HG02981 (cell line): ENCODE results near the gene ZNF280A.
"Not testable (repeated sequence)": the region's sequence is repeated elsewhere in the genome, so short reads cannot be mapped to it uniquely, and the experiment has no call there.

Source experiments
- ATAC-seq: cut with Tn5 transposase; IDR thresholded peaks from one replicate; pipeline ENCODE4 v1.9.1; 2021; ENCODE audit warnings: mild to moderate bottlenecking, moderate library complexity; ENCODE audit not compliant: unreplicated experiment

The ZNF280A gene

DNA sequence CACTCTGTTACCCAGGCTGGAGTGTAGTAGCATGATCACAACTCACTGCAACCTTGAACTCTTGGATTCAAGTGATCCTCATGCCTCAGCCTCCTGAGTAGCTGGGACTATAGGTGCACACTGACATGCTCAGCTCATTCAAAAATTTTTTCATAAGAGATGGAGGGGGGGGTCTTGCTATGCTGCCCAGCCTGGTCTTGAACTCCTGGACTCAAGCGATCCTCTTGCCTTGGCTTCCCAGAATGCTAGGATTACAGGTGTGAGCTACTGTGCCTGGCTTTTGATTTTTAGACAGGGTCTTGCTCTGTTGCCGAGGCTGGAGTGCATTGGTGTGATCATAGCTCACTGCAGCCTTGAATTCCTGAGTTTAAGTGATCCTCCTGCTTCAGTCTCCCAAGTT, 25.0 kb upstream of the ZNF280A start:
- no peak for ATAC-seq

DNA sequence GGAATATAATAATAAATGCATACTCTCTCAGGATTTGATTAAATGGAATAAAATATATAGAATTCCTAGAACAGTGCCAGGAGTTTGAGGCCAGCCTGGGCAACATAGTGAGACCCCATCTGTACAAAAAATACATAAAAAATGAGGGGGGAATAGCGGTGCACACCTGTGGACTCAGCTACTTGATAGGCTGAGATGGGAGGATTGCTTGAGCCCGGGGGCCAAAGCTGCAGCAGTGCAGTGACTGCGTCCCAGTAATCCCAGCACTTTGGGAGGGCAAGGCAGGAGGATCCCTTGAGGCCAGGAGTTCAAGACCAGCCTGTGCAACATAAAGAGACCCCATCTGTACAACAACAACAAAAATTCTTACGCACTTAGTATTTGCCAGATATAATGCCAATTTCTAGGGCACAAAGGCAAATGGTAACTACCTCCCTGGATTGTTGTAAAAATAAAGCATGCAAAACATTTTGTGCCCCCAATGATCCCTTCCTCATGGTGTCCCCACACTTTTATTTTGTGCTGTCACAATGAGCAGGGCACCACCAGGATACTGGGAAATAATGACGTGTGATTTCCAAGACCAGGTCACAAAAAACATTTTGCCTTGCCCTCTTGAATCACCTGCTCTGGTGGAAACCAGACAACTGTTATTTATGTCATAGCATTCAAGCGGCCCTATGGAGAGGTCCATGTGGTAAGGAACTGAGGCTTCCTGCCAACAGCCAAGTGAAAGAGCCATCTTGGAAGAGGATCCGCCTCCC, 18.3 kb upstream of the ZNF280A start:
- ATAC-seq: no peak

DNA sequence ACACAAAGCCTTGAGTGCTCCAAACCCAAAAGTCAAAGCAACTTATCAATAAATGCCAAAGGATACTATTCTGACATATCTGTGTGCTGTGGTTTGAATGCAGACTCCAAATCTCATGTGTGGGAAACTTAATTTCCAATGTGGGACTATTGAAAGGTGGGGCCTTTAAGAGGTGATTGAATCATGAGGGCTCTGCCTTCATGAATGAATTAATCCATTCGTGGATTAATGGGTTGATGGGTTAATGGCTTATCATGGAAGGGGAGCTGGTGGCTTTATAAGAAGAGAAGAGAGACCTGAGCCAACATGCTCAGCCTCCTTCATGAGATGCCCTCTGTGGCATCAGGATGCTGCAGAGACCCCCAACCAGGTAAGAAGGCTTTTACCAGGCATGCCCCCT, 16.8 kb upstream of the ZNF280A start:
- no peak for ATAC-seq

DNA sequence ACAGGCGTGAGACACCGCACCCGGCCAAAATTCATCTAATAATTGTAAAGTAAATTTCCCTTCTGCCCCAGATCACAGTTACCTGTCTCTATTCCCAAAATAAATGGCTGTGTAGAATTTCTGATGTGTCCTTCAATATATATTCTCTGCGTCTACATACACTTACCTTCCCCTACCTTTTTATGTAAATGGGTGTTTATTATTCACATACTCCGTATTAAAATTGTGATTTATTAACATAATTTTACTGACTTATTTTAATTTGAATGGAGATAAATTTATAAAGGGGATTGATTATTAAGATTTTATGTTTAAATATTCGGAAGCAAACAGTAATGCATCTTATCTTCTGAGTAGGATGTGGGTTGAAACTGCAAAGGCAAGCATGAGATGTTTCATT, 16.4 kb upstream of the ZNF280A start:
- ATAC-seq: no peak

DNA sequence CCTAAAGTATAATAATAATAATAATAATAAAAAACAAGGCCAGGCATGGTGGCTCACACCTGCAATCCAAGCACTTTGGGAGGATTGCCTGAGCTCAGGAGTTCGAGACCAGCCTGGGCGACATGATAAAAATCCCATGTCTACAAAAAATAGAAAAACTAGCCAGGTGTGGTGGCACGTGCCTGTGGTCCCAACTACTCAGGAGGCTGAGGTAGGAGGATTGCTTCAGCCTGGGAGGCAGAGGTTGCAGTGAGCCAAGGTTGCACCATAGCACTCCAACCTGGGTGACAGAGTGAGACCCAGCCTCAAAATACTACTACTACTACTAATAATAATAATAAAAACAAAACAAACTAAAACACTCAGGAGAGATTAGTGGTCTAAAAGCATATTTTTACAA, 15.6 kb upstream of the ZNF280A start:
- no peak for ATAC-seq

DNA sequence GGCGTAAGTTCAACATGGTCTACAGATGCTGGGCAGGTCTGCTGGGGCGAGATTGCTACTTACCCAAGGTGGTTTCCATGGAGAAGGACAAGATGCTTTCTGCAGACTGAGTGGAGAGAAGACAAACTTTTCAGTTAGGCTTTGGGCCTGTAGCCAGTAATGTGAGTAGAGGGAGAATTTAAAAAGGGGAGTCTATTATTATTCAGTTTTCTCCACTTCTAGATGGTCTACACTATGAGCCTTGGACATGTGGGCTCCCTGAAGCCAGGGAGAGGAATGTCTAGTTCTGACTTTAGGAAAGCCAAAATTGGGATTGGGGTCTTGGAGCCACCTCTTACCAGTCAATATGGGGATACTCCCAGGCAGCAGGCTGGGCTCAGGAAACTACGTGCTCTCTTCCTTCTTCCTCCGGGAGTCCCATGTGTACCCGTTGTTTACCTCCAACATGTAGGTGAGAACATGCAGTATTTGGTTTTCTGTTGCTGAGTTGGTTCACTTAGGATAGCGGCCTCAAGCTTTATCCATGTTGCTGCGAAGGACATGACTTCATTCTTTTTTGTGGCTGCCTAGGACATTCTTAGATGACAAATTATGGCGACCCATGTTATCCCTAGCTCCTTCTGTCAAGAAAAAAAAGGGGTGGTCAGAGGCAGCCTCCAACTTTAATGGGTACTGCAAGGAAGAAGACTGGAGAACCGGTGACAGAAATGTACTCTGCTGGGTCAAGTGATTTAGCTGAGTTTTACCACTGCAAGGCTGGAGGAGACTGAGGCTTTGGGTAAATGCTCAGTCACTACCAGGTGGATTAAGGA, 14.7 kb upstream of the ZNF280A start:
- ATAC-seq: no peak

DNA sequence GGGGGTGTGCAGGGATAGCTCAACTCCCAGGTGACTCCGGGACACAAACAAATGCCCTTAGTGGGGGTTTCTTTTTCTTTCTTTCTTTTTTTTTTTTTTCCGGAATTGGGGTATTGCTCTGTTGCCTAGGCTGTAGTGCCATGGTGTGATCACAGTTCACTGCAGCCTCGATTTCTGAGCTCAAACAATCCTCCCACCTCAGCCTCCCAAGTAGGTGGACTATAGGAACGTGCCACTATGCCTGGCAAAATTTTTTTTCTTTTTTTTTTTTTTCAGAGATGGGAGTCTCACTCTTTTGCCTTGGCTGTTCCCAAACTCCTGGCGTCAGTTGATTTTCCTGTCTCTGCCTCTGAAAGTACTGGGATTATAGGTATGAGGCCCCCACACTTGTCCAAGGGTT, 13.8 kb upstream of the ZNF280A start:
- no peak for ATAC-seq

DNA sequence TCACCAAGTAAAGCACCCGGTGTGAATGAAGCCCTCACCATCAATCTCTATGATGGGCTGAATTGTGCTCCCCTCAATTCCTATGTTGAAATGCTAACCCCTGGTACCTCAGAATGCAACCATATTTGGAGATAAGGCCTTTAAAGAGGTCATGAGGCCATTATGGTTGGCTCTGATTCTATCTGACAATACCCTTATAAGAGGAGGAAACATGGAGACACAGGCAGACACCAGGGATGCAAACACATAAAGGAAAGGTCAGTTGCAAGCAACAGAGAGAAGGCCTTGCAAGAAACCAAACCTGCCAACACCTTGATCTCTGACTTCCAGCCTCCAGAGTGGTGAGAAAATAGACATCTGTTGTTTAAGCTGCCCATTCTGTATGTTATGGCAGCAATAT, 13.3 kb upstream of the ZNF280A start:
- ATAC-seq: no peak

DNA sequence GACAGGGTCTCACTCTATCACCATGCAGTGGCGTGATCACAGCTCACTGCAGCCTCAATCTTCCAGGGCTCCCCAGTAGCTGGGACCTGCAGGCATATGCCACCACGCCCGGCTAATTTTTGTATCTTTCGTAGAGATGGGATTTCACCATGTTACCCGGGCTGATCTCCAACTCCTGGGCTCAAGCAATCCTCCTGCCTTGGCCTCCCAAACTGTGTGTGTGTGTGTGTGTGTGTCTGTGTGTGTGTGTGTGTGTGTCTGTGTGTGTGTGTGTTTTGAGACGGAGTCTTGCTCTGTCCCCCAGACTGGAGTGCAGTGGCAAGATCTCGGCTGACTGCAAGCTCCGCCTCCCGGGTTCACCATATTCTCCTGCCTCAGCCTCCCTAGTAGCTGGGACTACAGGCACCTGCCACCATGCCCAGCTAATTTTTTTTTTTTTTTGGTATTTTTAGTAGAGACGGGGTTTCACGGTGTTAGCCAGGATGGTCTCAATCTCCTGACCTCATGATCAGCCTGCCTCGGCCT, 12.5 kb upstream of the ZNF280A start:
- not testable (repeated sequence) for ATAC-seq

DNA sequence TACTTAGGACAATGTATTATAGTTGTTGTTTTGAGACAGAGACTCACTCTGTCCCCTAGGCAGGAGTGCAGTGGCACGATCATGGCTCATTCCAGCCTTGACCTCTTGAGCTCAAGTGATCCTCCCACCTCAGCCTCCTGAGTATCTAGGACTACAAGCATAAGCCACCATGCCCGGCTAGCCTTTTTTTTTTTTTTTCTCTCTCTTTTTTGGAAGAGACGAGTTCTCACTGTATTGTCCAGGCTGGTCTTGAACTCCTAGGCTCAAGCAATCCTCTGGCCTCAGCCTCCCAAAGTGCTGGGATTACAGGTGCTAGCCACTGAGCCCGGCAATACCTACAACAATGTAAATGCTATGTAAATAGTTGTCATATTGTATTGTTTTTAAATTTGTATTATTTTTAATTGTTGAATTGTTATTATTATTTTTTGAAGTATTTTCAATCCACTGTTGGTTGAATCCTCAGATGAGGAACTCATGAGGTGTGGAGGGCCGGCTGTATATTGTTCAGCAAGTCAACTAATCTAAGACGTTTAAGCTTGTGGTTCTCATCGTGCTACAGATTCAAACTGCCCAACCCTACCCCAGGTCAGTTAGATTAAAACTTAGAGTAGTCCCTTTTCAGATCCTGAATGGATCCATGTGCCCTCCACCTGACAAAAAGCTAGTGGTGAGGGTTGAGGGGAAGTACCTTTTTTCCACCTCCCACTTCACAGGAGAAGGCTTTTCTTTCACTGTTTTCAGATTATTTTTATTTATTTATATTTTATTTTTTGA, 11.9 kb upstream of the ZNF280A start:
- no peak for ATAC-seq

DNA sequence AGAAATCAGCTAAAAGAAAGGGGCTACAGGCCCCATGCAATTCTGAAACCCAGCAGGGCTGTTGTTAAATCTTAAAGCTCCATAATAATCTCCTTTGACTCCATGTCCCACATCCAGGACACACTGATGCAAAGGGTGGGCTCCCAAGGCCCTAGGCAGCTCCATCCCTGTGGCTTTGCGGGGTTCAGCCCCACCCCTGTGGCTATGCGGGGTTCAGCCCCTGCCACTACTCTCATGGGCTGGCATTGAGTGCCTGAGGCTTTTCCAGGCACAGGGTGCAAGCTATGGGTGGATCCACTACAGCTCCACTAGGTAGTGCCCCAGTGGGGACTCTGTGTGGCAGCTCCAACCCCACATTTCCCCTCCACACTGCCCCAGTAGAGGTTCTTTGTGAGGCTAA, 8.7 kb upstream of the ZNF280A start:
- no peak for ATAC-seq

DNA sequence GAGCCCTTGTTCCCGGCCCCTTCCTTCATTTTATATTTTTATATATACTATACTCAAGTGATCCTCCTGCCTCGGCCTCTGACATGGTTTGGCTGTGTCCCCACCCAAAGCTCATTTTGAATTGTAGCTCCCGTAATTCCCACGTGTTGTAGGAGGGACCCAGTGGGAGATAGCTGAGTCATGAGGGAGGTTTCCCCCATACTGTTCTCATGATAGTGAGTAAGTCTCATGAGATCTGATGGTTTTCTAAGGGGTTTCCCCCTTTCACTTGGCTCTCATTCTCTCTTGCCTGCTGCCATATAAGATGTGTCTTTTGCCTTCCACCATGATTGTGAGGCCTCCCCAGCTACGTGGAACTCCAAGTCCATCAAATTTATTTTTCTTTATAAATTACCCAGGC, 7.2 kb upstream of the ZNF280A start:
- ATAC-seq: no peak

DNA sequence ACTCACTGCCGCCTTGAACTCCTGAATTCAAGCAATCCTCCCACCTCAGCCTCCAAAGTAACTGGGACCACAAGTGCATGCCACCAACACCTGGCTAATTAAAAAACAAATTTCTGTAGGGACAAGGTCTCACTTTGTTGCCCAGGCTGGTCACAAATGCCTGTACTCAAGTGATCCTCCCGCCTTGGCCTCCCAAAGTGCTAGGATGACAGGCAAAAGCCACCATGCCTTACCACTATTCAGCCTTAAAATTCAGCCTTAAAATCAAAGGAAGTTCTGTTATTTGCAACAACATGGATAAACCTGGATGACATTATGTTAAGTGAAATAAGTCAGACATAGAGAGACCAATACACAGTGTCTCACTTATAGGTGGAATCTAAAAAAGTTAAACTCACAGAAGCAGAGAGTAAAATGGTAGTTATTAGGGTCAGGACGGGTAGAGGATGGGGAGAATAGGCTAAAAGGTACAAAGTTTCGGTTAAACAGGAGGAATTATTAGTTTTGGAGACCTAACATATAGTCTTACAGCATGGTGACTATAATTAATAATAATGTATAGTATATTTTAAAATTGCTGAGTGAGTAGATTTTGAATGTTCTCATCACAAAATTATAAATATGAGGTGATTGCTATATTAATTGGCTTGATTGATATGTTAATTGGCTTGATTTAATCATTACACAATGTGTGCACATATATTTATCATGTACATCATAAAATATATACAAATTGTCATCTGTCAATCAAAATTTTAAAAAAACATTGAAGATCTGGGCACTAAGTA, 6.2 kb upstream of the ZNF280A start:
- ATAC-seq: no peak

DNA sequence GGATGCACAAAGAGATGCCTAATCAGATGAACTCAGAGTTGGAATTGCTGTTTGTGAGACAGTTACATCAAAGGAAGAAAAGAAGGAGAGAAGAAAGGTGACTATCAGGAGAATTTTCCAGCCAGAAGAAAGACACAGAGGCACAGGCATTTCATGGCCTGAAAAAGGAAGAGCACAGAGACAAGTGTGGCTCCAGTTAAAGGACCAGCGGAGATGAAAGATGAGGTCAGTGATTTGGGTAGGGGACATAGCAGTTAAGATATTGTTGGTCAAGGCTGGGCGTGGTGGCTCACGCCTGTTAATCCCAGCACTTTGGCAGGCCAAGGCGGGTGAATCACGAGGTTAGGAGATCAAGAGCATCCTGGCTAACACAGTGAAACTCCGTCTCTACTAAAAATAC, 3.4 kb upstream of the ZNF280A start:
- ATAC-seq: no peak

DNA sequence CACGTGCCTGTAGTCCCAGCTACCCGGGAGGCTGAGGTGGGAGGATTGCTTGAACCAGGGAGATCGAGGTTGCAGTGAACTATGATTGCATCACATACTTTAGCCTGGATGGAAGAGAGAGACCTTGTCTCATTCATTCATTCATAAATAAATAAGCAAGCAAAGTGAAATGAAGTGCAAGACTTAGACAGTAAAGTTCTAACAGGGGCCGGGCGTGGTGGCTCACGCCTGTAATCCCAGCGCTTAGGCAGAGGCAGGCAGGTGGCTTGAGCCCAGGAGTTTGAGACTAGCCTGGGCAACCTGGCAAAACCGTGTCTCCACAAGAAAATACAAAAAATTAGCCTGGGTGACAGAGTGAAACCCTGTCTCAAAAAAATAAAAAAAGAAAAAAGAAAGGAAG, 1.6 kb upstream of the ZNF280A start:
- ATAC-seq: no peak

DNA sequence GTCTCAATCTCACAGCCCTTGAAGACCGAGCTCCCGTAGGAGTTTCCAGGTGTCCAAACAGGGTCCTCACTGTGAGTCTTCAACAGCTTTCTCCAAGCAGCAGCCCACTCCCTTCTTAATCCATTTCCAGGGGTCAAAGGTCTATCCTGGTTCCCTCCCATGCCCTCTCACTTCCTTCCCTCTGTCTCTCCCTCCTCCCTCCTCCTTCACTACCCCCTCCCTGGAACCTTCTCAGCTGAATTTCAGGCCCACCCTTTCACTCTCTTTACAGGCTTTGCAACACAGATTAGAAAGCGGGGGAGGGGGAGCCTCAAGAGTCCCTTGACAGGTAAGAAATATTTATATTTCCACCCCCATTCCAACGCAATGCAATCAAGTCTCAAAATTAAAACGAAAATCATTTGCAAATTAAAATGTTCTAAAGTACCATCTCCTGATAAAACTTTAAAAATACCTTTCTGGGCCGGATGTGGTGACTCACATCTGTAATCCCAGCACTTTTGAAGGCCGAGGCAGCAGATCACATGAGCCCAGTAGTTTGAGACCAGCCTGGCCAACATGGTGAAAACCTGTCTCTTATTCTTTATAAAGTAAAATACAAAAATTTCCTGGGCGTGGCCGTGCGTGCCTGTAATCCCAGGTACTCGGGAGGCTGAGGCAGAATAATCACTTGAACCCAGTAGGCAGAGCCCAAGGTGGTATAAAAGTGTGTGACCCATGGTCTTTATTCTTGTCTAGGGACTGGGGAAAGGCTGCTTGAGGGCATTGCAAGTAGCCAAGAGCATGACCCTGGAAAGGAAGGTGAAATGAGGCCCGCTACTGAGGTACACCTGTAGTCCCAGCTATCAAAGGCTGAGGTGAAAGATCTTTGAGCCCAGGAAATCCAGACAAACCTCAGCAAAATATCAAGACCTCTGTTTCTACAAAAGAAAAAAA, 865 bp upstream of the ZNF280A start:
- no peak for ATAC-seq

DNA sequence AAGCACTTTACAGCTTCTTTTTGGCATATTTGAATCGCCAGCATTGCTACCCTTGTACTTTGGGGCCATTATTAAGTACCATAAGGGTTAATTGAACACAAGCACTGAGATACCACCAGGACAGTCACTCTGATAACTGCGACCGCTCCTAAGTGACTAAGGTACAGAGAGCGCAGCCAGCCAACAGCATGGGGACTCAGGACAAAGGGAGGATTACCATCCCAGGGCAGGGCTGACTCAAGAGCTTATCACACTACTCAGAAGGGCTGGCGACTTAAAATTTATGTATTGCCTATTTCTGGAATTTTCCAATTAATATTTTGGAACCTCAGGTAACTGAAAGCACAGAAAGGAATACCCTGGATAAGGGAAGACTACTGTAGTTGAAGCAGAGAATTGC, 479 bp downstream of the ZNF280A start:
- ATAC-seq: no peak

DNA sequence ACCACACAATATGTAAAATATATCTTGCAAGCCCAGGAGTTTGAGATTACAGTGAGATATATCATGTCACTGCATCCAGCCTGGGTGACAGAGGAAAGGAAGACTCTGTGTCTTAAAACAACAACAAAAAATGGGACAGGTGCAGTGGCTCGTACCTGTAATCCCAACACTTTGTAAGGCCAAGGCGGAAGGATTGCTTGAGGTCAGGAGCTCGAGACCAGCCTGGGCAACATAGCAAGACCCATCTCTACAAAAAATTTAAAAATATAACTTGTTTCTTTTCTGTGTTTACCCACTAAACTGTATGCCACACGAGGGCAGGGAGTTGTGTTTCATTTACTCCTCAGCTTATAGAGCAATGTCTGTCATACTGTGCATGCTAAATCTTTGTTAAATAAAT, 3.1 kb downstream of the ZNF280A start:
- ATAC-seq: no peak

DNA sequence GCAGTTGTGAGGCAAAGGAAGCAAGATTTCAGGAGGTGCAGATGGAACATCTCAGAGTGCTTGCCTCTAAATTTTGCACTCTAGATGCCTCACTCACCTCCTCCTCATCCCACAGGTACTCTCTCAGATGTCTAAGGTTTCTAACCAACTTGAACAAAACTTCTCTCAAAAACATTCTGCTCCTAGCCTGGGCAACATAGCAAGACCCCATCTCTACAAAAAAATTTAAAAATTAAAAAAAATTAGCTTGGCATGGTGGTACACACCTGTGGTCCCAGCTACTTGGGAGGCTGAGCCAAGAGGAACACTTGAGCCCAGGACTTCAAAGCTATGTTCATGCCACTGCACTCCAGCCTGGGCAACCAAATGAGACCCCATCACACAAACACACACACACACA, 4.2 kb downstream of the ZNF280A start:
- no peak for ATAC-seq

DNA sequence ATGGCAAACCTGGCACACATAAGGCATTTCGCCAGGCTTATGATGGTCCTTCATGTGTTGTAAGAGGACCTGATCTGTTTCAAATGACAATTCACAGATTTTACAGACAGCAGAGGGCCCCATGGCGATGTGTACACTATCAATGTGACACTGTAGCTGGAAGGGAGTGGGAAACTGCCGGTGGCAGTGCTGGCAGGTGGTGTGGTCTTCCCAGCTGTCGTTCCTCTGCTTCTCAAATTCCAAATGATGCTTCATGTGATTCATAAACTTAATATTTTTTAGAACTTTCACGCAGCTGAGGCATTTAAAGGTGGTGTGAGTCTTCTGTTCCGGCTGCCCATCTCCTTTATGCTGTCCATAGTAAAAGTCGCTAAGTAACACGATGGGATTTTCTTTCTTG, 5.6 kb downstream of the ZNF280A start:
- ATAC-seq: not testable (repeated sequence)
